ENCODE measurements around the gene HLA-DPA1. TPM values are rescaled to one million over a fixed set of nuclear protein-coding genes. Genes with fewer than 3 reads are reported as not detected.

HLA-DPA1 gene
- polyA plus RNA-seq, 1 experiment: 12.1 TPM

DNA sequence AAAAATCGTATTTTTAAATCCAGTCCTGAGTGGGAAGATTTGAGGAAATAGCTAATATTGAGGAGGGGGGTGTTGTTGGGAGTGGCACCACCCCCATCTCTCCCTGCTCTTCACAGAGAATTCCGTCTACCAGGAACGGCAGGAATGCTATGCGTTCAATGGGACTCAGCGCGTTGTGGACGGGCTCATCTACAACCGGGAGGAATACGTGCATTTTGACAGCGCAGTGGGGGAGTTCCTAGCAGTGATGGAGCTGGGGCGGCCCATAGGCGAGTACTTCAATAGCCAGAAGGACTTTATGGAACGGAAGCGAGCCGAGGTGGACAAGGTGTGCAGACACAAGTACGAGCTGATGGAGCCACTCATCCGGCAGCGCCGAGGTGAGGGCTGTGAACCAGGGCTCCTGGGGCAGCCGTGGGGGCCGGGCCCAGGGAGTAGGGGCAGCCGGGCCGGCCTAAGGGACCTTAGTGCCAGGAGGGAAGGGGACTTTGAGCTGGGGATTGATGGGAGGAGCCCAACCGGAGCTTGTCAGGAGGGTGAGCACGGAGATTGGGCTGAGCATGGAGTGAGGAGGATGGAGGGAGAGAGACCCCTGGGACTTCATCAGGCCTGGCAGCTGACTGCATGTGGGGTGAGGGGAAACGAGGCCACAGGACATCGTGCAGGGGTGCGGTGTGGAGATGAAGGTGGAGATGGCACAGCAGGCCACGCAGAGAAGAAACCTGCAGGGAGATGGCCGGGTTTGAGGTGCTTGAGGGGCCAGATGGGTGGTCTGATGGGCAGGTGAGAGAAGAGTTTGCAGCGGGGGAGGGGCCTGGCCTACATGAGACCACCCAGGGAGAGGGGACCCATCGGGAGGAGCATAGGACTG lies 43.6 kb upstream of the HLA-DPA1 start:
- Histone ChIP-seq H3K27me3 (ENCODE audit: control insufficient read depth, insufficient read depth, low read length) (peaks cover 39% of the 10 kb centered on the region), H3K36me3 (ENCODE audit: control insufficient read depth, insufficient read depth, low read length) (no peaks in the 10 kb centered on the region), H3K4me3 (ENCODE audit: low read depth, low read length) (no peak overlapping the region)
- CTCF ChIA-PET: interaction anchor here (0.6 to 2.5 kb wide), 9 partner anchors 9 to 182 kb away, joined by 3 to 18 read pairs (median 5); partner anchors contain the start of gene RGL2
- no peak for DNase-seq (ENCODE audit: low read depth)
- TF ChIP-seq, protein P1, sequence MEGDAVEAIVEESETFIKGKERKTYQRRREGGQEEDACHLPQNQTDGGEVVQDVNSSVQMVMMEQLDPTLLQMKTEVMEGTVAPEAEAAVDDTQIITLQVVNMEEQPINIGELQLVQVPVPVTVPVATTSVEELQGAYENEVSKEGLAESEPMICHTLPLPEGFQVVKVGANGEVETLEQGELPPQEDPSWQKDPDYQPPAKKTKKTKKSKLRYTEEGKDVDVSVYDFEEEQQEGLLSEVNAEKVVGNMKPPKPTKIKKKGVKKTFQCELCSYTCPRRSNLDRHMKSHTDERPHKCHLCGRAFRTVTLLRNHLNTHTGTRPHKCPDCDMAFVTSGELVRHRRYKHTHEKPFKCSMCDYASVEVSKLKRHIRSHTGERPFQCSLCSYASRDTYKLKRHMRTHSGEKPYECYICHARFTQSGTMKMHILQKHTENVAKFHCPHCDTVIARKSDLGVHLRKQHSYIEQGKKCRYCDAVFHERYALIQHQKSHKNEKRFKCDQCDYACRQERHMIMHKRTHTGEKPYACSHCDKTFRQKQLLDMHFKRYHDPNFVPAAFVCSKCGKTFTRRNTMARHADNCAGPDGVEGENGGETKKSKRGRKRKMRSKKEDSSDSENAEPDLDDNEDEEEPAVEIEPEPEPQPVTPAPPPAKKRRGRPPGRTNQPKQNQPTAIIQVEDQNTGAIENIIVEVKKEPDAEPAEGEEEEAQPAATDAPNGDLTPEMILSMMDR (IDR thresholded peaks at IDR 0.05; ENCODE audit: insufficient read depth, low read depth, low read length): no peak
- POLR2A ChIA-PET: no interaction called here

DNA sequence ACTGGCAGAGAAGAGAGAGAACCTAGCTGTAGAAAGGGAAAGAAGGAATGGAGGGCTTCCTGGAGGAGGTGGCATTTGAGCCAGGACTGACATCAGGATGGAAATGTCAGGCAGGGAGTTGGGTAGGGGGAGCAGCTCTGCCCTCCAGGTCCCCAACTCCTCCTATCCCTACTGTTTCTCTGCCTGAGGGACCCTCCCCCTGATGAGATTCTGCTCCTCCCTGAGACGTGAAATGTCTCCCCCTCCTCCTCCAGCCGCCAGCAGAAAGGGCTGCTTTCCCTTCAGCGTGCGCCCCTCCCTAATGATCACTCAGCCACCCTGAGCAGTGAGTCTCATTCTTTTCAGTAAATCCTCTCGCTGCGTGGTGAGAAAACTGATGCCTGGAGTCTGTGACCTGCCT lies 43.0 kb upstream of the HLA-DPA1 start:
- ChIA-PET CTCF (interaction anchor here (0.8 to 2.5 kb wide), 7 partner anchors 10 to 183 kb away, joined by 3 to 18 read pairs (median 3); partner anchors contain the start of gene RGL2), POLR2A (no interaction called here)
- TF ChIP-seq, protein P1 (IDR thresholded peaks at IDR 0.05; ENCODE audit: insufficient read depth, low read depth, low read length): no peak
- H3K27me3 ChIP-seq (ENCODE audit: control insufficient read depth, insufficient read depth, low read length): peaks cover 39% of the 10 kb centered on the region
- H3K36me3 ChIP-seq (ENCODE audit: control insufficient read depth, insufficient read depth, low read length): no peaks in the 10 kb centered on the region
- no peak overlapping the region for H3K4me3 ChIP-seq (ENCODE audit: low read depth, low read length)
- no peak for DNase-seq (ENCODE audit: low read depth)

DNA sequence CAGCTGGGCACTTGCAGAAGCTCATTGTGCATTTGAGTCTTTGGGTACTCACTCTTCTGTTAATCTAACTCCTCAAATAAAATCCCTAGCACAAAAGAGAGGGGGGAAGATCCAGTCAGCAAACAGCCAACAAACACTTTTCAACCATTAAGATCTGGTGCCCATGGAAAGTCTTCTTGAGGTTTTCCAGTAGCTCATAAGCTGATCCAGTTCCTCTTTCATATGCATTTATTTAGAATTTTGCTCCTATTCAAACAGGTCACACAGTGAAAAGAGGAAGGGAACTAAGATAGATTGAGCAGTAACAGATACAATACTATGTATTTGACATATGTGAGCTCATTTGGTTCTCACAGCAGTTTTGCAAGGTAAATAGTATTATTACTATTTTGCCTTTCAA lies 41.0 kb upstream of the HLA-DPA1 start:
- TF ChIP-seq, protein P1 (IDR thresholded peaks at IDR 0.05; ENCODE audit: insufficient read depth, low read depth, low read length): no peak
- no peak for DNase-seq (ENCODE audit: low read depth)
- Histone ChIP-seq H3K36me3 (ENCODE audit: control insufficient read depth, insufficient read depth, low read length) (no peaks in the 10 kb centered on the region), H3K4me3 (ENCODE audit: low read depth, low read length) (no peak overlapping the region), H3K27me3 (ENCODE audit: control insufficient read depth, insufficient read depth, low read length) (peaks cover 35% of the 10 kb centered on the region)
- CTCF ChIA-PET: interaction anchor here (0.7 to 0.9 kb wide), 3 partner anchors 58 to 425 kb away, joined by 3 to 4 read pairs (median 4); no protein-coding TSS in a partner anchor
- POLR2A ChIA-PET: no interaction called here

DNA sequence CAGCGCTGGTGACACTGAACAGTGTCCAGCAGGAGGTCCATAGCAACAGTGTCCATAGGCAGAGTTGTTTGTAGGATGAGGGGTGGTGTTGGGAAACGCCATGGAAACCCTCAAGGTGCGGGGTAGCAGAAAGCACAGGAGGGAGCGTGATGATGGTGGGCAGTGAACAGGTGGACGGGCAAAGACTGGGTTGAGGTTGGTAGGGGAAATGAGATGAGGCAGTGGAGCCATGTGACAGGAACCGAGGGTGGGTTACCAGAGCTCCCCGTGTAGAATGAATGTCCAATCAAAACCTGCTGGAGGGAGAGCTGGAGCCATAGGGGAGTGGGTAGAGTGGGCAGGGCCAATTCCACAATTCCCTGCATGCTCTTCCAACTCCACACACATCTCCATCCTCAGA lies 40.3 kb upstream of the HLA-DPA1 start:
- Histone ChIP-seq H3K27me3 (ENCODE audit: control insufficient read depth, insufficient read depth, low read length) (peaks cover 35% of the 10 kb centered on the region), H3K4me3 (ENCODE audit: low read depth, low read length) (no peak overlapping the region), H3K36me3 (ENCODE audit: control insufficient read depth, insufficient read depth, low read length) (no peaks in the 10 kb centered on the region)
- TF ChIP-seq, protein P1 (IDR thresholded peaks at IDR 0.05; ENCODE audit: insufficient read depth, low read depth, low read length): no peak
- DNase-seq (ENCODE audit: low read depth): no peak
- POLR2A ChIA-PET: no interaction called here
- CTCF ChIA-PET: interaction anchor here (0.7 to 0.9 kb wide), 3 partner anchors 59 to 425 kb away, joined by 3 to 4 read pairs (median 4); no protein-coding TSS in a partner anchor

DNA sequence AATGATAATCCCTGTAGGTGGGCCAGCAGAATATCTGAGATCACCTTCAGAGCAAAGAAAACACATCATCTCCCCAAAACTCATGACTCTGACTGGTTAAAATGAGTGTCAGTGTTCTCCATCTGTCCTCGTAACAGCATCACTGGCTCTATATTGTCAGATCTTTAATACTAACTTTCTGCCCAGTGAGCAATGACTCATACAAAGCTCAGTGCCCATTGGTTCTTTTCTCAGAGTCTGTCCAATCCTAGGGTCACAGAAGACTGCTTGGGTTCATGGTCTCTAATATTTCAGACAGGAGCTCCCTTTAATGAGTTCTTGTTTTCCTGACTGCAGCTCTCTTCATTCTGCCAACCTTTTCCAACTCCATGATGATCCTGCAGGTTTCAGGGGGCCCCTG lies 38.7 kb upstream of the HLA-DPA1 start:
- Histone ChIP-seq H3K27me3 (ENCODE audit: control insufficient read depth, insufficient read depth, low read length) (peaks cover 31% of the 10 kb centered on the region), H3K36me3 (ENCODE audit: control insufficient read depth, insufficient read depth, low read length) (no peaks in the 10 kb centered on the region), H3K4me3 (ENCODE audit: low read depth, low read length) (no peak overlapping the region)
- peak; percentile 9 for DNase-seq (ENCODE audit: low read depth)
- ChIA-PET POLR2A (no interaction called here), CTCF (interaction anchor here (1.2 to 1.3 kb wide), 3 partner anchors 36 to 244 kb away, joined by 3 to 4 read pairs (median 4); no protein-coding TSS in a partner anchor)
- TF ChIP-seq, protein P1 (IDR thresholded peaks at IDR 0.05; ENCODE audit: insufficient read depth, low read depth, low read length): no peak

Measured in BJ (cell line).